ENCODE measurements around the gene MCMBP.

- no peak for TF ChIP-seq EZH2 (IDR thresholded peaks at IDR 0.05; ENCODE audit: borderline replicate concordance, low read depth, low read length, severe bottlenecking)
- TF ChIP-seq, protein P1, sequence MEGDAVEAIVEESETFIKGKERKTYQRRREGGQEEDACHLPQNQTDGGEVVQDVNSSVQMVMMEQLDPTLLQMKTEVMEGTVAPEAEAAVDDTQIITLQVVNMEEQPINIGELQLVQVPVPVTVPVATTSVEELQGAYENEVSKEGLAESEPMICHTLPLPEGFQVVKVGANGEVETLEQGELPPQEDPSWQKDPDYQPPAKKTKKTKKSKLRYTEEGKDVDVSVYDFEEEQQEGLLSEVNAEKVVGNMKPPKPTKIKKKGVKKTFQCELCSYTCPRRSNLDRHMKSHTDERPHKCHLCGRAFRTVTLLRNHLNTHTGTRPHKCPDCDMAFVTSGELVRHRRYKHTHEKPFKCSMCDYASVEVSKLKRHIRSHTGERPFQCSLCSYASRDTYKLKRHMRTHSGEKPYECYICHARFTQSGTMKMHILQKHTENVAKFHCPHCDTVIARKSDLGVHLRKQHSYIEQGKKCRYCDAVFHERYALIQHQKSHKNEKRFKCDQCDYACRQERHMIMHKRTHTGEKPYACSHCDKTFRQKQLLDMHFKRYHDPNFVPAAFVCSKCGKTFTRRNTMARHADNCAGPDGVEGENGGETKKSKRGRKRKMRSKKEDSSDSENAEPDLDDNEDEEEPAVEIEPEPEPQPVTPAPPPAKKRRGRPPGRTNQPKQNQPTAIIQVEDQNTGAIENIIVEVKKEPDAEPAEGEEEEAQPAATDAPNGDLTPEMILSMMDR (IDR thresholded peaks at IDR 0.05; ENCODE audit: borderline replicate concordance, extremely low read depth, low read length, poor library complexity, severe bottlenecking) = no peak
Measured at GRCh38 chr10:119826771-119827170, 45.9 kb downstream of the MCMBP start.
